Tibial nerve (tissue), 4 donors: ENCODE data around the gene MIOX. TPM values are rescaled to one million over a fixed set of nuclear protein-coding genes. Genes with fewer than 3 reads are reported as not detected.
A peak's percentile ranks its signal among the peaks of the same experiment; 100 is the strongest.

Experiments
- DNase-seq, 2 donors: peaks; one replicate each; pipeline ENCODE4 v3.0.0-alpha.2; 2019; ENCODE audit warnings: low spot score in 2 of 2
- H3K27ac ChIP-seq, 4 donors: fragments of 200-600 bp; sonication (generic) in 3 of 4; one replicate each; pipeline ENCODE4 v1.5.1; 2017 to 2019; ENCODE audit warnings: mild to moderate bottlenecking in 1 of 4
- H3K27me3 ChIP-seq, 2 donors: fragments of 200-600 bp; sonication (generic) in 1 of 2; one replicate each; pipeline versions ENCODE4 v1.5.1 to v1.6.0; 2017 to 2019
- H3K36me3 ChIP-seq, 3 donors: fragments of 200-600 bp; sonication (generic); one replicate each; pipeline ENCODE4 v1.5.1; 2018 to 2019
- H3K4me1 ChIP-seq, 4 donors: fragments of 200-600 bp; sonication (generic) in 3 of 4; one replicate each; pipeline ENCODE4 v1.5.1; 2017 to 2019
- H3K4me3 ChIP-seq, 4 donors: fragments of 200-600 bp; sonication (generic) in 3 of 4; one replicate each; pipeline ENCODE4 v1.5.1; 2017 to 2019; ENCODE audit warnings: mild to moderate bottlenecking in 1 of 4, moderate library complexity in 1 of 4
- H3K9me3 ChIP-seq, 4 donors: fragments of 200-600 bp; sonication (generic) in 3 of 4; one replicate each; pipeline ENCODE4 v1.5.1; 2017 to 2019
- EP300 ChIP-seq, 2 donors: sonication (generic); formaldehyde crosslinking; IDR thresholded peaks; one replicate each; pipeline ENCODE4 v1.6.1; 2017; ENCODE audit warnings: antibody characterized with exemption in 2 of 2, mild to moderate bottlenecking in 1 of 2
- POLR2A ChIP-seq, 2 donors: fragments of 450-650 bp; IDR thresholded peaks; one replicate each; pipeline ENCODE4 v1.6.1; 2017; ENCODE audit warnings: antibody characterized with exemption in 2 of 2, mild to moderate bottlenecking in 2 of 2, moderate library complexity in 2 of 2
- WGBS, 2 donors: methylation state at CpG; one replicate each; pipeline ENCODE4 v1.1.5; 2018; 5-methylcytosine and 5-hydroxymethylcytosine counted together
- total RNA-seq, 4 donors: library from RNA; depleted of rRNA; stranded (reverse); fragments of >200 nt; gene quantifications; one replicate each; pipeline ENCODE4 v1.1.0, GENCODE V29; 2016
- TF ChIP-seq, protein P1 (sequence below), 5 experiments: fragments of 200-600 bp in 3 of 5; fragments of 450-650 bp in 2 of 5; sonication (generic) in 3 of 5; IDR thresholded peaks; one replicate each; pipeline ENCODE4 v1.5.1; 2016 to 2019; ENCODE audit warnings: antibody characterized with exemption in 5 of 5, mild to moderate bottlenecking in 3 of 5, moderate library complexity in 2 of 5

The MIOX gene
- total RNA-seq, 4 donors from 2014 or later, result not detected

GRCh38 chr22:50439871-50440331, 46.8 kb upstream of the MIOX start:
- H3K36me3 ChIP-seq, result peaks cover 2 to 95% (median 14%) of the 10 kb centered on the region in 3 donors
- WGBS, 2 donors, result 71 to 73% methylated on average over 10 of the region's 10 CpGs
- TF ChIP-seq POLR2A (IDR thresholded peaks at IDR 0.05), result no peak
- no peak for TF ChIP-seq EP300 (IDR thresholded peaks at IDR 0.05)
- TF ChIP-seq, protein P1, sequence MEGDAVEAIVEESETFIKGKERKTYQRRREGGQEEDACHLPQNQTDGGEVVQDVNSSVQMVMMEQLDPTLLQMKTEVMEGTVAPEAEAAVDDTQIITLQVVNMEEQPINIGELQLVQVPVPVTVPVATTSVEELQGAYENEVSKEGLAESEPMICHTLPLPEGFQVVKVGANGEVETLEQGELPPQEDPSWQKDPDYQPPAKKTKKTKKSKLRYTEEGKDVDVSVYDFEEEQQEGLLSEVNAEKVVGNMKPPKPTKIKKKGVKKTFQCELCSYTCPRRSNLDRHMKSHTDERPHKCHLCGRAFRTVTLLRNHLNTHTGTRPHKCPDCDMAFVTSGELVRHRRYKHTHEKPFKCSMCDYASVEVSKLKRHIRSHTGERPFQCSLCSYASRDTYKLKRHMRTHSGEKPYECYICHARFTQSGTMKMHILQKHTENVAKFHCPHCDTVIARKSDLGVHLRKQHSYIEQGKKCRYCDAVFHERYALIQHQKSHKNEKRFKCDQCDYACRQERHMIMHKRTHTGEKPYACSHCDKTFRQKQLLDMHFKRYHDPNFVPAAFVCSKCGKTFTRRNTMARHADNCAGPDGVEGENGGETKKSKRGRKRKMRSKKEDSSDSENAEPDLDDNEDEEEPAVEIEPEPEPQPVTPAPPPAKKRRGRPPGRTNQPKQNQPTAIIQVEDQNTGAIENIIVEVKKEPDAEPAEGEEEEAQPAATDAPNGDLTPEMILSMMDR (IDR thresholded peaks at IDR 0.05), result no peak
- peaks cover 0 to 16% (median 8%) of the 10 kb centered on the region in 4 donors for H3K4me1 ChIP-seq
- no peak overlapping the region for H3K4me3 ChIP-seq
- H3K27me3 ChIP-seq, result no peaks in the 10 kb centered on the region
- H3K27ac ChIP-seq, result peak overlapping the region in 2 of 4 donors; percentile 16 to 31
- DNase-seq, result no peak
- no peaks in the 10 kb centered on the region for H3K9me3 ChIP-seq

- Histone ChIP-seq H3K36me3 (peaks cover 2 to 92% (median 14%) of the 10 kb centered on the region in 3 donors), H3K4me3 (no peak overlapping the region), H3K4me1 (peaks cover 0 to 24% (median 13%) of the 10 kb centered on the region in 4 donors), H3K9me3 (no peaks in the 10 kb centered on the region), H3K27ac (peak overlapping the region in 2 of 4 donors; percentile 16 to 24), H3K27me3 (no peaks in the 10 kb centered on the region)
- DNase-seq, result no peak
- TF ChIP-seq, protein P1 (IDR thresholded peaks at IDR 0.05), result no peak
- TF ChIP-seq POLR2A (IDR thresholded peaks at IDR 0.05) (no peak), EP300 (IDR thresholded peaks at IDR 0.05) (no peak)
- 80 to 87% methylated on average over 9 to 25 of the region's 26 CpGs for WGBS, 2 donors
These were observed 46.0 kb upstream of the MIOX start for GRCh38 chr22:50440544-50441249.

DNA sequence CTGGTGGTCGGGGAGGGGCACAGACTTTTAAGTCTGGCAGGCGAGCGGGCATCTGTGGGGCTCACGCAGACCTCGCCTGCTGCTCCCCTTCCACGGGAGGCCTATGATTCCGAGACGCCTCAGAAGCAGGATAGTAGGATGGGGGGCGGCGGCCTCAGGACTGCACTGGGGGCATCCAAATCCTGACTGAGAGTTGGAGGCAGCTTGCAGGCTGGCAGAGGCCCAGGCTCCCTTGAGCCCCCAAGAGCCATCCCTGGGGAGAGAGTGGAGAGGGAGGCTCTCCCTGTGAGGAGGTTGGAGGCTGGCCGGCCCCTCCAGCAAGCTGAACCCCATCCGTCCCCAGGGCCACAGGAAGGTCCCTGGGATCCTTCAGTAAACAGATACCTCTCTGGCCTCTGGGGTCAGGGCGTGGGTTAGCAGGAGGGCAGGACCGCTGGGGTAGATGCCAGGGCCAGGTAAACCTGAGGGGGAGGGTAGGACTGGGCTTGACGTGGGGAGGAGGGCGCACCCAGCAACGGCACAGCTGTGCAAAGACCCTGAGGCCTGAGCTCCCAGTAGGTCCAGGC, 45.1 kb upstream of the MIOX start:
- peaks cover 0 to 29% (median 13%) of the 10 kb centered on the region in 4 donors for H3K4me1 ChIP-seq
- peak overlapping the region in 2 of 4 donors; percentile 12 to 24 for H3K27ac ChIP-seq
- no peak overlapping the region for H3K4me3 ChIP-seq
- no peak for DNase-seq
- no peaks in the 10 kb centered on the region for H3K27me3 ChIP-seq
- H3K9me3 ChIP-seq, result no peaks in the 10 kb centered on the region
- TF ChIP-seq POLR2A (IDR thresholded peaks at IDR 0.05) (no peak), EP300 (IDR thresholded peaks at IDR 0.05) (no peak)
- TF ChIP-seq, protein P1 (IDR thresholded peaks at IDR 0.05), result no peak
- peaks cover 2 to 92% (median 11%) of the 10 kb centered on the region in 3 donors for H3K36me3 ChIP-seq
- WGBS, 2 donors, result 90% methylated on average over 15 to 17 of the region's 17 CpGs

DNA sequence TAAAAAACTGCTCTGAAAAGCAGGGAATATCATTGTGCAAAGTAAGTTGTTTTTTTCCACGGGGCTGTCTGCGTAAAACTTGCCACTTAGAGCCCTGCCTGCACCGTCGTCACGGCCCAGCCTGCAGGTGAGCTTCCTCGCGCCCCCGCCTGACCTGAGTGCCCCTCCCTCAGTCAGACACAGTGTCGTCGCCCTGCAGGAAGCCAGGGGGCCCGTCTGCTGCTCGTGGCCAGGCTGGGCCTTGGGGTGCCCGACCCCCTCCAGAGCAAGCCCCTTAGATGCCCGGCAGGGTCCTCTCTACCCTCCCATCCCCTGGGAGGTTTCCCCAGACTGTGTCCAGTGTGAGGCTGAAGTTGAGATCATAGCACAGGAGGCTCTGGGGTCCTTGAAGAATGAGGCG, 43.5 kb upstream of the MIOX start:
- Histone ChIP-seq H3K36me3 (peaks cover 2 to 92% (median 21%) of the 10 kb centered on the region in 3 donors), H3K4me3 (no peak overlapping the region), H3K27ac (peak overlapping the region in 3 of 4 donors; percentile 13 to 65 (median 20)), H3K4me1 (peaks cover 0 to 29% (median 13%) of the 10 kb centered on the region in 4 donors), H3K9me3 (no peaks in the 10 kb centered on the region), H3K27me3 (no peaks in the 10 kb centered on the region)
- 77 to 84% methylated on average over 14 to 15 of the region's 15 CpGs for WGBS, 2 donors
- DNase-seq, result no peak
- TF ChIP-seq EP300 (IDR thresholded peaks at IDR 0.05), result no peak
- no peak for TF ChIP-seq POLR2A (IDR thresholded peaks at IDR 0.05)
- TF ChIP-seq, protein P1 (IDR thresholded peaks at IDR 0.05), result no peak
